ENCODE measurements around the gene ADAMTS20. TPM values are rescaled to one million over a fixed set of nuclear protein-coding genes. Genes with fewer than 3 reads are reported as not detected.

The ADAMTS20 gene, protein sequence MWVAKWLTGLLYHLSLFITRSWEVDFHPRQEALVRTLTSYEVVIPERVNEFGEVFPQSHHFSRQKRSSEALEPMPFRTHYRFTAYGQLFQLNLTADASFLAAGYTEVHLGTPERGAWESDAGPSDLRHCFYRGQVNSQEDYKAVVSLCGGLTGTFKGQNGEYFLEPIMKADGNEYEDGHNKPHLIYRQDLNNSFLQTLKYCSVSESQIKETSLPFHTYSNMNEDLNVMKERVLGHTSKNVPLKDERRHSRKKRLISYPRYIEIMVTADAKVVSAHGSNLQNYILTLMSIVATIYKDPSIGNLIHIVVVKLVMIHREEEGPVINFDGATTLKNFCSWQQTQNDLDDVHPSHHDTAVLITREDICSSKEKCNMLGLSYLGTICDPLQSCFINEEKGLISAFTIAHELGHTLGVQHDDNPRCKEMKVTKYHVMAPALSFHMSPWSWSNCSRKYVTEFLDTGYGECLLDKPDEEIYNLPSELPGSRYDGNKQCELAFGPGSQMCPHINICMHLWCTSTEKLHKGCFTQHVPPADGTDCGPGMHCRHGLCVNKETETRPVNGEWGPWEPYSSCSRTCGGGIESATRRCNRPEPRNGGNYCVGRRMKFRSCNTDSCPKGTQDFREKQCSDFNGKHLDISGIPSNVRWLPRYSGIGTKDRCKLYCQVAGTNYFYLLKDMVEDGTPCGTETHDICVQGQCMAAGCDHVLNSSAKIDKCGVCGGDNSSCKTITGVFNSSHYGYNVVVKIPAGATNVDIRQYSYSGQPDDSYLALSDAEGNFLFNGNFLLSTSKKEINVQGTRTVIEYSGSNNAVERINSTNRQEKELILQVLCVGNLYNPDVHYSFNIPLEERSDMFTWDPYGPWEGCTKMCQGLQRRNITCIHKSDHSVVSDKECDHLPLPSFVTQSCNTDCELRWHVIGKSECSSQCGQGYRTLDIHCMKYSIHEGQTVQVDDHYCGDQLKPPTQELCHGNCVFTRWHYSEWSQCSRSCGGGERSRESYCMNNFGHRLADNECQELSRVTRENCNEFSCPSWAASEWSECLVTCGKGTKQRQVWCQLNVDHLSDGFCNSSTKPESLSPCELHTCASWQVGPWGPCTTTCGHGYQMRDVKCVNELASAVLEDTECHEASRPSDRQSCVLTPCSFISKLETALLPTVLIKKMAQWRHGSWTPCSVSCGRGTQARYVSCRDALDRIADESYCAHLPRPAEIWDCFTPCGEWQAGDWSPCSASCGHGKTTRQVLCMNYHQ (N-terminal part only)
- total RNA-seq, result not detected in 2 replicates
- polyA plus RNA-seq, result not detected in 2 replicates
- polyA plus RNA-seq (2012), result not detected in 2 replicates
- not detected in 2 replicates for polyA minus RNA-seq (ENCODE audit: low replicate concordance)

DNA sequence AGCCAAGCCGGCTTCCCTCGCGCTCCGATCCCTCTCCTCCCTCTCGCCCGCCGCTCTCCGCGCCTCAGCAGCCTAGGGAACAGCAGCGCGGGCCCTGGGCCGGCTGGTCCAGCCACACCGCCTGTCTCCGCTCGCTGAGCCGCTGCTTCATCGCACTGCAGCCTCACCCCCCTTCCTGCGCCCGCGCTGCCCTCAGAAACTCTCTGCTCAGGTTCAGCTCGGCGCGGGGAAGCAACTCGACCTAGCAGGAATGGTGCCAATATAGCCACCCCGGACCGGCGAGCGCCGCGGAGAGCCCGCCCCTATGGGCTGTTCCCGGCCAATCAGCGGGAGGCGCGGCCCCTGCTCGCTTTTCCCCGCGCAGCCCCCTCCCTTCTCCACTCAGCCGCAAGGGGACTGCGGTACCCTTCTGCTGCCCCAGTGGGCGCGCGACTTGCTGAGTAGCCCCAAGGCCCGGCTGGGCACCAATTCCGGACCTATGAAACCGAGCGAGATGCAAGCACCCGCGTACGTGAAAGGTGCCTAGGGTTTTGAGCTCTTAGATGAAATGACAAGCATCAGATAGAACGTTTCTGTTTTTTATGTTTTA, at the start of gene ADAMTS20:
Gene ADAMTS20, minus strand, starts transcription at position 233 of the 589 bp plus-strand sequence. CDS start 282 bp downstream, outside the sequence.
- Histone ChIP-seq H2AFZ (ENCODE audit: low read length) (no peak within 1 kb of the TSS), H3K4me3 (replicated peaks in 1 of 4; ENCODE audit: control extremely low read depth in 1 of 4, insufficient read depth in 1 of 4, low read depth in 3 of 4, low read length in 4 of 4) (peak within 1 kb of the TSS in 2 of 4 experiments; percentile 6 to 36)
- DNase-seq (ENCODE audit: low read depth in 2 of 2), result peak; percentile 15

GRCh38 chr12:43599708-43600107, 47.7 kb upstream of the ADAMTS20 start:
- H3K79me2 ChIP-seq (ENCODE audit: control insufficient read depth, insufficient read depth, low read length), result no peaks in the 10 kb centered on the region
- H3K36me3 ChIP-seq (ENCODE audit: control insufficient read depth, insufficient read depth, low read length), result no peaks in the 10 kb centered on the region

More for the DNA sequence above, at the start of gene ADAMTS20:
- Histone ChIP-seq H3K9me3 (ENCODE audit: control insufficient read depth, insufficient read depth, low read depth, low read length) (no peaks in the 10 kb centered on the region), H3K27ac (ENCODE audit: insufficient read depth, low read length) (no peak within 1 kb of the TSS), H3K79me2 (ENCODE audit: control insufficient read depth, insufficient read depth, low read length) (no peaks in the 10 kb centered on the region), H3K9ac (ENCODE audit: insufficient read depth, low read length) (no peak within 1 kb of the TSS), H3K4me2 (ENCODE audit: extremely low read depth, insufficient read depth, low read length) (no peak within 1 kb of the TSS), H3K36me3 (ENCODE audit: control insufficient read depth, insufficient read depth, low read length) (no peaks in the 10 kb centered on the region), H4K20me1 (ENCODE audit: control insufficient read depth, extremely low read depth, insufficient read depth, low read length) (no peaks in the 10 kb centered on the region), H3K4me1 (ENCODE audit: control insufficient read depth, extremely low read depth, insufficient read depth, low read length) (no peaks in the 10 kb centered on the region), H3K27me3 (ENCODE audit: control insufficient read depth, insufficient read depth, low read length) (peaks cover 6% of the 10 kb centered on the region)
- TF ChIP-seq, protein P1, sequence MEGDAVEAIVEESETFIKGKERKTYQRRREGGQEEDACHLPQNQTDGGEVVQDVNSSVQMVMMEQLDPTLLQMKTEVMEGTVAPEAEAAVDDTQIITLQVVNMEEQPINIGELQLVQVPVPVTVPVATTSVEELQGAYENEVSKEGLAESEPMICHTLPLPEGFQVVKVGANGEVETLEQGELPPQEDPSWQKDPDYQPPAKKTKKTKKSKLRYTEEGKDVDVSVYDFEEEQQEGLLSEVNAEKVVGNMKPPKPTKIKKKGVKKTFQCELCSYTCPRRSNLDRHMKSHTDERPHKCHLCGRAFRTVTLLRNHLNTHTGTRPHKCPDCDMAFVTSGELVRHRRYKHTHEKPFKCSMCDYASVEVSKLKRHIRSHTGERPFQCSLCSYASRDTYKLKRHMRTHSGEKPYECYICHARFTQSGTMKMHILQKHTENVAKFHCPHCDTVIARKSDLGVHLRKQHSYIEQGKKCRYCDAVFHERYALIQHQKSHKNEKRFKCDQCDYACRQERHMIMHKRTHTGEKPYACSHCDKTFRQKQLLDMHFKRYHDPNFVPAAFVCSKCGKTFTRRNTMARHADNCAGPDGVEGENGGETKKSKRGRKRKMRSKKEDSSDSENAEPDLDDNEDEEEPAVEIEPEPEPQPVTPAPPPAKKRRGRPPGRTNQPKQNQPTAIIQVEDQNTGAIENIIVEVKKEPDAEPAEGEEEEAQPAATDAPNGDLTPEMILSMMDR (conservative IDR thresholded peaks at IDR 0.05 in 1 of 2, IDR thresholded peaks at IDR 0.05 in 1 of 2; ENCODE audit: low read depth in 1 of 2, low read length in 2 of 2), result no peak
- no peak for TF ChIP-seq EZH2 (IDR thresholded peaks at IDR 0.05; ENCODE audit: low read length, missing control alignments)

More at GRCh38 chr12:43599708-43600107, 47.7 kb upstream of the ADAMTS20 start:
- no peak overlapping the region for H3K4me2 ChIP-seq (ENCODE audit: extremely low read depth, insufficient read depth, low read length)
- H3K9ac ChIP-seq (ENCODE audit: insufficient read depth, low read length), result no peak overlapping the region
- no peak for DNase-seq (ENCODE audit: low read depth in 2 of 2)
- TF ChIP-seq, protein P1 (conservative IDR thresholded peaks at IDR 0.05 in 1 of 2, IDR thresholded peaks at IDR 0.05 in 1 of 2; ENCODE audit: low read depth in 1 of 2, low read length in 2 of 2), result no peak
- no peak for TF ChIP-seq EZH2 (IDR thresholded peaks at IDR 0.05; ENCODE audit: low read length, missing control alignments)
- no peak overlapping the region for H2AFZ ChIP-seq (ENCODE audit: low read length)
- H3K4me1 ChIP-seq (ENCODE audit: control insufficient read depth, extremely low read depth, insufficient read depth, low read length), result no peaks in the 10 kb centered on the region
- H3K27me3 ChIP-seq (ENCODE audit: control insufficient read depth, insufficient read depth, low read length), result no peaks in the 10 kb centered on the region
- H4K20me1 ChIP-seq (ENCODE audit: control insufficient read depth, extremely low read depth, insufficient read depth, low read length), result no peaks in the 10 kb centered on the region
- no peaks in the 10 kb centered on the region for H3K9me3 ChIP-seq (ENCODE audit: control insufficient read depth, insufficient read depth, low read depth, low read length)
- H3K27ac ChIP-seq (ENCODE audit: insufficient read depth, low read length), result no peak overlapping the region
- H3K4me3 ChIP-seq (replicated peaks in 1 of 4; ENCODE audit: control extremely low read depth in 1 of 4, insufficient read depth in 1 of 4, low read depth in 3 of 4, low read length in 4 of 4), result no peak overlapping the region

All from fibroblast of lung (primary cell).